Suprapubic skin (tissue), 4 donors: ENCODE data around the gene CHRND. TPM values are rescaled to one million over a fixed set of nuclear protein-coding genes. Genes with fewer than 3 reads are reported as not detected.

ENCODE experiments used
- DNase-seq, 2 donors: peaks; one replicate each; pipeline ENCODE4 v3.0.0-alpha.2; 2019; ENCODE audit warnings: low spot score in 2 of 2
- H3K27ac ChIP-seq: fragments of 200-600 bp; sonication (generic); one replicate; pipeline ENCODE4 v1.5.1; 2019
- H3K27me3 ChIP-seq: fragments of 200-600 bp; sonication (generic); one replicate; pipeline ENCODE4 v1.5.1; 2019
- H3K36me3 ChIP-seq: fragments of 200-600 bp; sonication (generic); one replicate; pipeline ENCODE4 v1.5.1; 2019
- H3K4me1 ChIP-seq: fragments of 200-600 bp; sonication (generic); one replicate; pipeline ENCODE4 v1.5.1; 2019
- H3K4me3 ChIP-seq: fragments of 200-600 bp; sonication (generic); one replicate; pipeline ENCODE4 v1.5.1; 2019; ENCODE audit warnings: mild to moderate bottlenecking
- H3K9me3 ChIP-seq: fragments of 200-600 bp; sonication (generic); one replicate; pipeline ENCODE4 v1.5.1; 2019
- EP300 ChIP-seq: sonication (generic); formaldehyde crosslinking; IDR thresholded peaks from one replicate; pipeline ENCODE4 v1.6.1; 2017; ENCODE audit warnings: antibody characterized with exemption
- POLR2A ChIP-seq, 2 donors: fragments of 450-650 bp; IDR thresholded peaks; one replicate each; pipeline ENCODE4 v1.6.1; 2017; ENCODE audit warnings: antibody characterized with exemption in 2 of 2, mild to moderate bottlenecking in 2 of 2, moderate library complexity in 2 of 2
- POLR2AphosphoS5 ChIP-seq, 3 donors: sonication (generic); formaldehyde crosslinking; IDR thresholded peaks; one replicate each; pipeline ENCODE4 v1.6.1; 2017; ENCODE audit warnings: antibody characterized with exemption in 3 of 3
- WGBS: methylation state at CpG from one replicate; pipeline ENCODE4 v1.1.5; 2018; 5-methylcytosine and 5-hydroxymethylcytosine counted together
- total RNA-seq, 4 donors: library from RNA; depleted of rRNA; stranded (reverse); fragments of >200 nt; gene quantifications; one replicate each; pipeline ENCODE4 v1.1.0, GENCODE V29; 2016
- TF ChIP-seq, protein P1 (sequence below), 2 donors: fragments of 200-600 bp in 1 of 2; fragments of 450-650 bp in 1 of 2; sonication (generic) in 1 of 2; IDR thresholded peaks; one replicate each; pipeline ENCODE4 v1.5.1; 2016 to 2019; ENCODE audit warnings: antibody characterized with exemption in 2 of 2, mild to moderate bottlenecking in 1 of 2, moderate library complexity in 1 of 2

The CHRND gene
- total RNA-seq, 4 donors from 2014 or later = not detected

DNA sequence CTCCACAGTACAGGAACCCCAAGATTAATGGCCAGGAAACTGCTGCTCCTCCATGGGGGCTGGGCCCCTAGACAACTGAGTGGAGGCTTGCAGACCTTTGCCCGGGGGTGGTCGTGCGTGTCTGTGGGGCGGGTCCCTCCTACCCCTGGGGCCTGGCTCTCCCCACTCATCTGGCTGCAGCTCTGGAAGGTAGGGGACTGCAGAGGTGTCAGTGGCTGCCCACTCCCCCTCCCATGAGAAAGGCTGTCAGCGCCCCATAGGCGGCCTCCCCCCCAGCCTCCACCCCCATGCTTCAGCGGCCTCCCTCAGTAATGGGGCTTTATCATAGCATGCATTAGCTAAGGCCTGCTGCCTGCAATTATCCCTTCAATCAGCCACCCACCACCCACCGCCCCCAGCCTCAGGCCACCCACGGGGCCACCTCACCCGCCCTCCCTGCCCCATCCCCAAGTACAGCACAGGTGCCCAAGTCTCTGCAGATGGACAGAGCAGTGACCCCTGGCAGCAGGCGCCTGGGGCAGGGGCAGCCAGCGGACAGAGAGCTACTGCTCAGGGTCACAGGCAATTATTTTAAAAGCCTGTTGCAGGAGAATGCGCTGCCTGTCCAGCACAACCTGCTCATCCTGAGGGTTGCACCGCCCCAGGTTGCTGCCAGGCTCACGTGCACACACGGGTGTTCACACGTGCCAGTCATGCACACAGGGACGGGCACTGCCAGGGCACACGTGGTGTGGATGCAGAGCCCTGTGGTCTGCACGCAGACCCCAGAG is 29.3 kb upstream of the CHRND start:
- H3K36me3 ChIP-seq = no peaks in the 10 kb centered on the region
- H3K27me3 ChIP-seq = peaks cover 25% of the 10 kb centered on the region
- 90% methylated on average over 4 of the region's 20 CpGs for WGBS
- H3K27ac ChIP-seq = no peak overlapping the region
- no peak overlapping the region for H3K4me3 ChIP-seq
- H3K4me1 ChIP-seq = no peaks in the 10 kb centered on the region
- H3K9me3 ChIP-seq = no peaks in the 10 kb centered on the region
- TF ChIP-seq POLR2A (IDR thresholded peaks at IDR 0.05) (no peak), POLR2AphosphoS5 (IDR thresholded peaks at IDR 0.05) (no peak), EP300 (no peak)
- TF ChIP-seq, protein P1, sequence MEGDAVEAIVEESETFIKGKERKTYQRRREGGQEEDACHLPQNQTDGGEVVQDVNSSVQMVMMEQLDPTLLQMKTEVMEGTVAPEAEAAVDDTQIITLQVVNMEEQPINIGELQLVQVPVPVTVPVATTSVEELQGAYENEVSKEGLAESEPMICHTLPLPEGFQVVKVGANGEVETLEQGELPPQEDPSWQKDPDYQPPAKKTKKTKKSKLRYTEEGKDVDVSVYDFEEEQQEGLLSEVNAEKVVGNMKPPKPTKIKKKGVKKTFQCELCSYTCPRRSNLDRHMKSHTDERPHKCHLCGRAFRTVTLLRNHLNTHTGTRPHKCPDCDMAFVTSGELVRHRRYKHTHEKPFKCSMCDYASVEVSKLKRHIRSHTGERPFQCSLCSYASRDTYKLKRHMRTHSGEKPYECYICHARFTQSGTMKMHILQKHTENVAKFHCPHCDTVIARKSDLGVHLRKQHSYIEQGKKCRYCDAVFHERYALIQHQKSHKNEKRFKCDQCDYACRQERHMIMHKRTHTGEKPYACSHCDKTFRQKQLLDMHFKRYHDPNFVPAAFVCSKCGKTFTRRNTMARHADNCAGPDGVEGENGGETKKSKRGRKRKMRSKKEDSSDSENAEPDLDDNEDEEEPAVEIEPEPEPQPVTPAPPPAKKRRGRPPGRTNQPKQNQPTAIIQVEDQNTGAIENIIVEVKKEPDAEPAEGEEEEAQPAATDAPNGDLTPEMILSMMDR (IDR thresholded peaks at IDR 0.05) = no peak
- no peak for DNase-seq

GRCh38 chr2:232497348-232497747 is 28.6 kb upstream of the CHRND start:
- Histone ChIP-seq H3K27ac (no peak overlapping the region), H3K4me3 (no peak overlapping the region), H3K4me1 (peaks cover 3% of the 10 kb centered on the region), H3K9me3 (no peaks in the 10 kb centered on the region), H3K36me3 (no peaks in the 10 kb centered on the region), H3K27me3 (peaks cover 32% of the 10 kb centered on the region)
- no peak for DNase-seq
- 64% methylated on average over 13 of the region's 13 CpGs for WGBS
- TF ChIP-seq EP300 (no peak), POLR2AphosphoS5 (IDR thresholded peaks at IDR 0.05) (no peak), POLR2A (IDR thresholded peaks at IDR 0.05) (no peak)
- TF ChIP-seq, protein P1 (IDR thresholded peaks at IDR 0.05) = no peak

GRCh38 chr2:232498452-232498851 is 27.5 kb upstream of the CHRND start:
- Histone ChIP-seq H3K4me1 (peaks cover 14% of the 10 kb centered on the region), H3K27me3 (peaks cover 40% of the 10 kb centered on the region), H3K9me3 (no peaks in the 10 kb centered on the region), H3K27ac (no peak overlapping the region), H3K36me3 (no peaks in the 10 kb centered on the region), H3K4me3 (no peak overlapping the region)
- no peak for TF ChIP-seq EP300
- TF ChIP-seq POLR2AphosphoS5 (IDR thresholded peaks at IDR 0.05) = no peak
- TF ChIP-seq POLR2A (IDR thresholded peaks at IDR 0.05) = no peak
- TF ChIP-seq, protein P1 (IDR thresholded peaks at IDR 0.05) = no peak
- no peak for DNase-seq
- WGBS = 95% methylated on average over 3 of the region's 3 CpGs

- Histone ChIP-seq H3K27ac (no peak overlapping the region), H3K27me3 (peaks cover 64% of the 10 kb centered on the region), H3K4me3 (no peak overlapping the region), H3K4me1 (peaks cover 19% of the 10 kb centered on the region), H3K9me3 (no peaks in the 10 kb centered on the region), H3K36me3 (no peaks in the 10 kb centered on the region)
- 68% methylated on average over 9 of the region's 9 CpGs for WGBS
- TF ChIP-seq POLR2A (IDR thresholded peaks at IDR 0.05) (no peak), EP300 (no peak), POLR2AphosphoS5 (IDR thresholded peaks at IDR 0.05) (no peak)
- TF ChIP-seq, protein P1 (IDR thresholded peaks at IDR 0.05) = no peak
- DNase-seq = no peak
Measured at GRCh38 chr2:232501331-232501771, 24.6 kb upstream of the CHRND start.

DNA sequence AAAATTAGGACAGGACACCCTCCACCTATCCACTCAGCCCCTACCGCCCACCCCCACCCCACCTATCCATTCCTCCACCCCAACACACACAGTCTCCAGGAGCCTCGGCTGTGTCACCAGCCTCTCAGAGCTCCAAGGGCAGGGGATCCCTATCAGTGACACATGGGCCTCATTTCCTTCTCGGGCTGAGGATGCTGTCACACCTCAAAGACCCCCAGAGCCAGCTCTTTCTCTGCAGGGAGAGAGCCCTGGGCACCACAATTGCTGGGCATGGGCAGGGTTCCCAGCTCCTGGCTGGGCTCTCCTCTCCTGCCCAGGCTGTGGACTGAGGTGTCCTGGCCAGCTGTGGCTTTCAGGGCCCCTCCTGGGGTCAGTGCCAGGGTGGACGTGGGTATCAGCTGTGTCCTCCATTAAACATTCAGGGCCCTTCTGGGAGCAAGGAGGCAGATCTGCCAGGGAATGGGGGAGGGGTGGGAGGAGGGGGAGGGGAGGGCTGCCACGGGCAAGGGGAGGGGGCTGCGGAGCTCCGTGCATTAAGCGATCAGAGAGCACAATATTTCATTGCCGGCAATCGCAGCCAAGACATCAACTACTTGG is 24.1 kb upstream of the CHRND start:
- Histone ChIP-seq H3K9me3 (no peaks in the 10 kb centered on the region), H3K27me3 (peaks cover 68% of the 10 kb centered on the region), H3K4me3 (no peak overlapping the region), H3K36me3 (no peaks in the 10 kb centered on the region), H3K4me1 (peaks cover 19% of the 10 kb centered on the region), H3K27ac (no peak overlapping the region)
- WGBS = 53% methylated on average over 10 of the region's 10 CpGs
- TF ChIP-seq EP300 (no peak), POLR2AphosphoS5 (IDR thresholded peaks at IDR 0.05) (no peak), POLR2A (IDR thresholded peaks at IDR 0.05) (no peak)
- TF ChIP-seq, protein P1 (IDR thresholded peaks at IDR 0.05) = no peak
- DNase-seq = no peak
